Myocyte (in vitro differentiated cells): ENCODE measurements around the gene ACER3. TPM values are rescaled to one million over a fixed set of nuclear protein-coding genes. Genes with fewer than 3 reads are reported as not detected.
"Not testable (repeated sequence)": the region's sequence is repeated elsewhere in the genome, so short reads cannot be mapped to it uniquely, and the experiment has no call there.

ENCODE experiments used
- DNase-seq: peaks from one replicate; pipeline ENCODE4 v3.0.0-alpha.2; 2012; ENCODE audit warnings: low read depth
- total RNA-seq: library from RNA; depleted of rRNA; stranded (reverse); fragments of >200 nt; gene quantifications from 2 replicates; pipeline ENCODE4 v1.2.3, GENCODE V29; 2014

ACER3 gene
- total RNA-seq, 1 donor from 2014 or later = 4.4 TPM

DNA sequence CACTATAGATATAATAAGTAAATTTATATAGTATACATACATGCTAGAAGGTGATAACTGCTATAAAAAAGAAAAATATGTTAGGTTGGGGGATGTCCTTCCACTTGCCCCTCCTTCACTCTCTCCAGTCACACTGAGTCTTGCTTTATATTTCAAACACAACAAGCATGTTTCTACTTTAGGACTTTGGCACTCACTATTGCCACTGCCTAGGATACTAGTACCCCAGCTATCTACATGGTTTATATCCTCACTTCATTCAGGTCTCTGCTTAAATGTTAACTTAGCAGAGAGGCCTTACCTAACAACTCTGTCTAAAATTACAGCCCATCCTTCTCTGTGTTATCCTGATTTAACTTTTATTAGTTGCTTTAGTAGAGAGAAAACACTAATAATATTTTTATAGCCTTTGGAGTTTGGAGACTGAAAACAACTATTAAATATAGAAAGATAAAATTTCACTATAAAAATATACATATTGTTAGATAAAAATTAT, 134.4 kb downstream of the ACER3 start:
- no peak for DNase-seq

DNA sequence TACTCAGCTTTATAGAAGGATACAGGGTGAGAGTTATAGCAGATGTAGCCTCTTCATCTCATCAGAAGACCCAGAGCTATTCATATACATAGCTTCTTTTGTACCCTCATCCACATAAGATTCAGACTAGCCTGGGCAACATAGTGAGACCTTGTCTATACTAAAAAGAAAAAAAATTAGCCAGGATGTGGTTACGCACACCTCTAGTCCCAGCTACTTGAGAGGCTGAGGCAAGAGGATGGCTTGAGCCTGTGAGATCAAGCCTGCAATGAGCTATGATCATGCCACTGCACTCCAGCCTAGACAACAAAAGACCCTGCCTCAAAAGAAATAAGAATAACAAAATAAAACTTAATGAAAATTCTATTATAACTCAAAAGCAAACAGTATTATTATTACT, 136.8 kb downstream of the ACER3 start:
- no peak for DNase-seq

DNA sequence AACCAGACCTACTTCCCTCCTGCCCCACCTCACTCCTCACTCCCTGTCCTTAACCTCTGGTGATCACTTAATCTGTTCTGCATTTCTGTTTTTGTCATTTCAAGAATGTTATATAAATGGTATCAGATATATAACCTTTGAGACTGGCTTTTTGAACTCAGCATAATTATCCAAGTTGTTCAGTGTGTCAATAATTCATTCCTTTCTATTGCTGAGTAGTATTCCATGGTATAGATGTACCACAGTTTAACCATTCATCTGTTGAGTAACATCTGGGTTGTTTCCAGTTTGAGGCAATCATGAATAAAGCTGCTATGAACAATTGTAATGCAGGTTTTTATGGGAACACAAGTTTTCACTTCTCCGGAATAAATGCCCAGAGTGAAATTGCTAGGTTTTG, 138.9 kb downstream of the ACER3 start:
- no peak for DNase-seq

- DNase-seq = no peak
These were observed 140.9 kb downstream of the ACER3 start for GRCh38 chr11:77001613-77002012.

DNA sequence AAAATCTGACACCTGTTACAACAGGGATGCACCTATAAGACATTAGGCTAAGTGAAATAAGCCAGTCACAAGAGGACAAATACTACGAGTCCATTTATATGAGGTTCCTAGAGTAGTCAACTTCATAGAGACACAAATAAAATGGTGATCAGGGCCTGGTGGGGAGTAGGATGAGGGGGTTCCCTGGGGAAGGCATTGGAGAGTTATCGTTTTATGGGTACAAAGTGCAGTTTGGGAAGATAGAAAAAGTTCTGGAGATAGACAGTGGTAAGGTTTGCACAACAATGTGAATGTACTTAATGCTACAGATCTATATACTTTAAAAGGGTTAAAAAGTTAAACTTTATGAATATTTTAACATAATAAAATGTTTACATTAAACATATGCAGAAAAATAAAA, 142.1 kb downstream of the ACER3 start:
- no peak for DNase-seq

GRCh38 chr11:77003963-77004362, 143.2 kb downstream of the ACER3 start:
- no peak for DNase-seq

DNA sequence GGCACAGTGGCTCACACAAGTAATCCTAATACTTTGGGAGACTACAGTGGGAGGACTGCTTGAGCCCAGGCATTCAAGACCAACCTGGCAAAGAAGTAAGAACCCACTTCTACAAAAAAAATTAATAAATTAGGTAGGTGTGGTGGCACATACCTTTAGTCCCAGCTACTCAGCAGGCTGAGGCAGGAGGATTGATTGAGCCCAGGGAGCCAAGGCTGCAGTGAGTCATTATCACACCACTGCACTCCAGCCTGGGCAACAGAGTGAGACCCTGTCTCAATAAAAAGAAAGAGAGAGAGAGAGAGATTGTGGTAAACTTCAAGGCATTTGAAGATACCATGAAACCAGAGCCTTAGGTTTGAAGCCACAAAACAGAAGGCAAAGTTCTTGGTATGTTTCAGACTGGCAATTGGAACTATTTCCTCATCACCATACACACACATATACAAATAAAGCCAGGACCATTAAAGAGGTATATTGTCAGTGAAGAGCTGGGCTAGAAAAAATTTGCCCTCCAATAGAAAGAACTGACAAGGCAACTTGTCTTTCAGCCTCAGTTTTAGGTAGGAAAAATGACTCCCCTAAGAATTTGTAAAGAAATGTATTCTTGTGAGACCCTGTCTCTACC, 148.9 kb downstream of the ACER3 start:
- no peak for DNase-seq

DNA sequence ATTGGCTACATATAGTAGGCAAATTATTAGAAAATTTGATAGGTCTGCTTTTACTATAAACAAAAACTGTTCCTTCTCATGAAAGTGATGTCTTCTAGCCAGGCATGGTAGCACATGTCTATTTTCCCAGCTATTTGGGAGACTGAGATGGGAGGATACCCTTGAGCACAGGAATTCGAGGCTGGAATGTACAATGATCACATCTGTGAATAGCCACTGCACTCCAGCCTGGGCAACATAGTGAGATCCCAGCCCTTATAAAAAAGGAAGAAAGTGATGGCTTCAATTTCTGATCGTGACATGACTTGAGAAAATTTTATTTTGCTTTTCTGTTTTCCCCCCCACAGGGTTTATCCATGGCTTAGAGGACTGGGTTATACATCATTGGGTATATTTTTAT, 154.0 kb downstream of the ACER3 start:
- DNase-seq = no peak

DNA sequence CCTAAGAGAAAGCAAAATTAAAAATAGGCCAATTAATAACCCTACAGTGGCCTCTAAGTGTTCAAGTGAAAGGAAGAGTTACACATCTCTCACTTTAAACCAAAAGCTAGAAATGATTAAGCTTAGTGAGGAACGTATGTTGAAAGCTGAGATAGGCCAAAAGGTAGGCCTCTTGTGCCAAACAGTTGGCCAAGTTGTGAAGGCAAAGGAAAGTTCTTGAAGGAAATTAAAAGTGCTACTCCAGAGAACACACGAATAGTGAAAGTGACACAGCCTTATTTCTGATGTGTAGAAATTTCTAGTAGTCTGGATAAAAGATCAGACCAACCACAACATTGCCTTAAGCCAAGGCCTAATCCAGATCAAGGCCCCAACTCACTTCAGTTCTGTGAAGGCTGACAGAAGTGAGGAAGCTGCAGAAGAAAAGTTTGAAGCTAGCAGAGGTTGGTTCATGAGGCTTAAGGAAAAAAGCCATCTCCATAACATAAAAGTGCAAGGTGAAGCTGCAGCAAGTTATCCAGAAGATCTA, 157.7 kb downstream of the ACER3 start:
- not testable (repeated sequence) for DNase-seq

- DNase-seq = no peak
These were observed 159.4 kb downstream of the ACER3 start for GRCh38 chr11:77019976-77020595.

GRCh38 chr11:77020734-77021133, 160.0 kb downstream of the ACER3 start:
- no peak for DNase-seq

DNA sequence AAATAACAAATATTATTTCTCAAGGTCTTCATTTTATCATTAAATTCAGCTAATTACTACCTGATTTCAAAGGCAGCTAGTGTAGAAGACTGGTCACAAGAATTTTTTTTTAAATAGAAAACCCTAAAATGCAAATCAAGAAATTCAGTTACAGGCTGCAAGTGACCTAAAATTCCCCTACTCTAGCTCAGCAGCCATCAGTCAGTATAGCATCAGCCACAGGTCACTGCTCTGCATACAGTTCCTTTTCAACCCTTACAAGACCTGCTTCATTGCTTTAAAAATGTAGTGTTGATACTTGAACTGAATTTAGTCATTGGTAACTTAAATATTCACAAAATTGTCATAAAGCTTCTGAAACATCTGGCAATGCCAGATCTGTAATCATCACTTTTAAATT, 164.0 kb downstream of the ACER3 start:
- no peak for DNase-seq

- no peak for DNase-seq
These were observed 165.5 kb downstream of the ACER3 start for GRCh38 chr11:77026221-77026620.

DNA sequence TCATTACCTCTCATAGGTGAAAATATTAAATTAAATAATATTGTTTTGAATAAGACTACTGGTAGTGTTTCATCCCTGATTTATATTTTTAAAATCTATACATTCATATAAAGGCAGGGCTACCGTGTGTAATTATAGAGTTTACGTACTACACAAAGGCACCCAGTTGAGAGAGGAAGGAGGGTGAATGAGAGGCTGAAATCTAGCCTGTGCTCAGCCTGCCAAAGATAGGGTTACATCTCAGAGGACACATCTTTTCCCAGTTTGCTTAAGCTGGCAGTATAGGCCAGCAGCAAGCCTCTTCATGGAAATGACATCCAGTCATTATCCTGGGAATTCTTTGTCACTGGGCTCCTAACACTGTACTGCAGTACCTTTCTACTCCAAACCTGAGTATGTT, 166.0 kb downstream of the ACER3 start:
- DNase-seq = no peak

DNA sequence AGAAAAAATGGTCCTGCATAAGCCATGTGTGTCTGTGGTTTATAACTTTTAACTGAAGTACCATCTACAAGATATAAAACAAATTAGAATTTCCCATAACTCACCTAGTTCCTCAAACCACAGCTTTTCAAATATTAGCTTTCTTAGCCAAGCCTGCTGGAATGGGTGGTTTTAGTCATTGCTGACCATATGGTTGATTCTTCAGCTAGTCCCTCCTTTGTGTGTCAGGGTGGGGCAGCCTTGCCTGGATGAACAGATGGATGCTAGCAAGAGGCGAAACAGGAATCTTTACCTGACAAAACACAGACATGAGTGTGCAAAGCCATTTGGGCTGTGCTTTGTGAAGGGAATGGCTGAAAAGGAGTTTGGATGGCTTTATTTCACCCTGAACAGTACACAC, 166.6 kb downstream of the ACER3 start:
- no peak for DNase-seq

- no peak for DNase-seq
These were observed 169.1 kb downstream of the ACER3 start for GRCh38 chr11:77029829-77030228.

DNA sequence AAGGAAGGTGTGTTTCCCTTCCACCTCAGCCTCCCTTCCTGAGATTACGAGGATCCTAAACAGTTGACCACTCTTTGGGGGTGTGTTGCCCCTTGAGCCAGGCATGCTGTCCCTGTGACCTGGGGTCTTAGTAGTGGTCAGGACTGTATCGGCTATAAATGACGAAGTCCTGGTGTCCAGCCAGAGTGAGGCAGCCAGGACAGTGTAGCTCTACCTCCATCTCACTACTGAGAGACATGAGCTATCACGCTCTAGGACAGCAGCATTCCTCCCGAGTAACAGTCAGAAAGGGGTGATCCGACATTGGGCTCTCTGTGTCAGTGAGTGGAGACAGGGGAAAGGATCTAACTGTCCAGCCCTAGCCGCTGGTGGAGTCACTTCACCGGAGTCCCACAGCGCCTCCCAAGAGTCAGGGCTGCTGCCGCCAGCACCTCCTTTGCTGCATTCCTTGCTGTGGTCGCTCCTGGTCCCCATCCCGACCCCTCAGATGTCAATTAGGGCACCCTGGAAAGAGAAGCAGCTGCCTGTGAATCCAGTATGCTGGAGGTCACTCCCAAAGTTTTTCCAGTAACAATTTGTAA, 170.2 kb downstream of the ACER3 start:
- no peak for DNase-seq

DNA sequence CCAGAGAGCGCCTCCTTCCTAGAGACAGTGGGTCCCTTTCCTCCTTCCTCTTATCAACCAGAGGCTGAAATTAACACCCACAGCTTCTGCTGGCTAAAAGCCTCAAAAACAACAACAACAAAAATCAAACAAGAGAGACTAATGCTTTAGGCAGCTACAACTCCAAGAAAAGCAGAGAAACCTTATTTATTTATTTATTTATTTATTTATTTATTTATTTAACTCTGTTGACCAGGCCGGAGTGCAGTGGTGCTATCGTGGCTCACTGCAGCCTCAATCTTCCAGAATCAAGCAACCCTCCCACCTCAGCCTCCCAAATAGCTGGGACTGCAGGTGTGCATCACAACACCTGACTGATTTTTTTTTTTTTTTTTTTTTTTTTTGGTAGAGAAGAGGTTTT, 170.9 kb downstream of the ACER3 start:
- DNase-seq = no peak

- DNase-seq = no peak
These were observed 174.3 kb downstream of the ACER3 start for GRCh38 chr11:77035039-77035438.

DNA sequence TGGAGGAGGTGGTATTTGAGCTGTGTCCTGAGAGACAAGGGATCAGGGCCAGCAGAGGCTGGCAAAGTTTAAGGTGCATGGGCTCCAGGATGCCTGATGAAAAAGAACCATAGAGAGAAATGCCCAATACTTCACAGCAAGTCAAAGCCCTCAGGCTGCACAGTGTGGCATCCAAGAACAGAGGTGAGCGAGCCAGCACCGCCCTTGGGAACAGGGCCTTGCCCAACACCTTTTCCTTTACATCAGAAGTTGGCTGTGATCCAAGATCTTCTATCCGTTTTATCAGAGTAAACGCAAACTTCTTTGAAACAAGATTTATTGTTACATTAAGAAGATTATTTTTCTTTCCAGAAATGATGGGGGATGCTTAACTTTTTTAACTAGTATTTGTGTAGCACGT, 174.9 kb downstream of the ACER3 start:
- no peak for DNase-seq

- DNase-seq = no peak
These were observed 175.7 kb downstream of the ACER3 start for GRCh38 chr11:77036398-77036797.

DNA sequence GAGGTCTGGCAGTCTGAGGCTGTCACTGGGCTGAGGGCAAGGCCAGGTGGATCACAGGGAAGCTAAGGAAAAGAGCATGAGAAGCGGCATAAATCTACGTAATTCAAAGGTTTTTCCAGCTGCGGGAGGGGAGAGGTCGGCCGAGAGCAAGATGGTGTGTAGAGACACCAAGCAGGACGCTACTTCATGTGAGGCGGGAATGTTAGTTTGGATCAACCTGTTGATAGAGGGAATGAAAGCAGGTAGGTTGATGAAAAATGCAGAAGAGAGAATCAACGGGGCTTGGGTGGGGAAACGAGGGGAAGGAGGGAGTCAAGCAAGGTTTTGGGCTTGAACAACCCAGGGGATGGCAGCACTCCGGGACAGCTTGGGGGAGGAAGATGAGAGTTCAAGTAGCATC, 176.3 kb downstream of the ACER3 start:
- DNase-seq = no peak
